HCT116 (cell line): ENCODE data around the gene FAH. TPM values are rescaled to one million over a fixed set of nuclear protein-coding genes. Genes with fewer than 3 reads are reported as not detected.

Experiments
- ATAC-seq: fragments of 200-7000 bp; cut with Tn5 transposase; 2 replicates; pipeline ENCODE4 v1.9.1; 2020; ENCODE audit warnings: mild to moderate bottlenecking, moderate library complexity
- BruUV-seq: library from RNA; stranded (reverse); fragments of 400-500 nt; replicated peaks from 2 replicates; lab custom pipeline; 2021; lab: Mats Ljungman, UMichigan
- CTCF ChIA-PET: fragments of 300-600 bp; sonication (Branson Sonifier 250); formaldehyde crosslinking; loops from one replicate; lab custom pipeline; 2021; ENCODE audit warnings: antibody characterized with exemption; lab: Charles Lee
- POLR2A ChIA-PET: fragments of 300-600, 350-600 bp; sonication (Branson Sonifier 250); formaldehyde crosslinking; loops from one replicate; lab custom pipeline; 2021; ENCODE audit warnings: antibody characterized with exemption; lab: Charles Lee
- RAD21 ChIA-PET, 2 experiments: fragments of 300-600 bp; sonication (Branson Sonifier 250); formaldehyde crosslinking; loops; one replicate each; lab custom pipeline; 2023; ENCODE audit warnings: low total read pairs in 2 of 2; ENCODE audit not compliant: uncharacterized antibody in 2 of 2, unreplicated experiment in 2 of 2, low non-redundant PET in 1 of 2; lab: Charles Lee
- DNase-seq: peaks from one replicate; pipeline ENCODE4 v3.0.0-alpha.2; 2010; ENCODE audit warnings: low read depth, low spot score
- H2AFZ ChIP-seq: fragments of 200-600 bp; shearing (Covaris generic), sonication (generic); 2 replicates; pipeline ENCODE4 v1.6.1; 2017; ENCODE audit warnings: low read depth, mixed run types, mixed read lengths, antibody characterized with exemption, low read length; ENCODE audit not compliant: poor library complexity, severe bottlenecking
- H3K27ac ChIP-seq: 2 replicates; pipeline ENCODE4 v1.5.1; 2012; ENCODE audit warnings: low read depth, low read length
- H3K27me3 ChIP-seq: fragments of 200-600 bp; sonication (generic); 2 replicates; pipeline ENCODE4 v1.6.1; 2016; ENCODE audit warnings: mixed run types, low read length, mixed read lengths; ENCODE audit not compliant: insufficient read depth
- H3K36me3 ChIP-seq, 2 experiments: fragments of 200-500 bp in 1 of 2; fragments of 200-600 bp in 1 of 2; sonication (Bioruptor generic) in 1 of 2; sonication (generic) in 1 of 2; 2 replicates each; pipeline versions ENCODE4 v1.5.1 to v1.6.1; 2014 to 2016; ENCODE audit warnings: low read length in 2 of 2, inconsistent platforms in 1 of 2, mixed read lengths in 1 of 2, mixed run types in 1 of 2; ENCODE audit not compliant: insufficient read depth in 2 of 2, control insufficient read depth in 1 of 2
- H3K4me1 ChIP-seq, 2 experiments: fragments of 200-600 bp in 1 of 2; sonication (generic) in 1 of 2; 2 replicates each; pipeline versions ENCODE4 v1.5.1 to v1.6.1; 2012 to 2017; ENCODE audit warnings: low read length in 2 of 2, inconsistent platforms in 1 of 2, mild to moderate bottlenecking in 1 of 2, mixed read lengths in 1 of 2, mixed run types in 1 of 2, moderate library complexity in 1 of 2; ENCODE audit not compliant: insufficient read depth in 2 of 2, control insufficient read depth in 1 of 2
- H3K4me2 ChIP-seq: fragments of 200-600 bp; sonication (generic); 2 replicates; pipeline ENCODE4 v1.6.1; 2017; ENCODE audit warnings: mixed run types, low read length, mixed read lengths
- H3K4me3 ChIP-seq, 2 experiments: fragments of 200-600 bp in 1 of 2; sonication (generic) in 1 of 2; replicated peaks in 1 of 2; 2 replicates each; pipeline ENCODE4 v1.5.1; 2011 to 2016; ENCODE audit warnings: low read length in 2 of 2, control low read depth in 1 of 2, low read depth in 1 of 2, mild to moderate bottlenecking in 1 of 2, mixed read lengths in 1 of 2, mixed run types in 1 of 2
- H3K79me2 ChIP-seq: fragments of 200-600 bp; sonication (generic); 2 replicates; pipeline ENCODE4 v1.6.1; 2017; ENCODE audit warnings: mild to moderate bottlenecking, mixed run types, low read length, moderate library complexity, mixed read lengths; ENCODE audit not compliant: insufficient read depth
- H3K9ac ChIP-seq: fragments of 200-600 bp; sonication (generic); 2 replicates; pipeline ENCODE4 v1.6.1; 2016; ENCODE audit warnings: low read length, mixed read lengths
- H3K9me2 ChIP-seq: fragments of 200-600 bp; sonication (generic), shearing (Covaris generic); 2 replicates; pipeline ENCODE4 v1.6.1; 2017; ENCODE audit warnings: mixed run types, mild to moderate bottlenecking, moderate library complexity; ENCODE audit not compliant: insufficient read depth
- H3K9me3 ChIP-seq, 2 experiments: fragments of 200-500 bp in 1 of 2; fragments of 200-600 bp in 1 of 2; sonication (Bioruptor generic) in 1 of 2; sonication (generic) in 1 of 2; 2 replicates each; pipeline ENCODE4 v1.6.1; 2014 to 2017; ENCODE audit warnings: low read length in 2 of 2, mixed read lengths in 2 of 2, inconsistent platforms in 1 of 2, low read depth in 1 of 2, mild to moderate bottlenecking in 1 of 2, mixed run types in 1 of 2, moderate library complexity in 1 of 2; ENCODE audit not compliant: control insufficient read depth in 1 of 2, insufficient read depth in 1 of 2
- H4K20me1 ChIP-seq: fragments of 200-600 bp; sonication (generic), shearing (Covaris generic); 2 replicates; pipeline ENCODE4 v1.6.1; 2017; ENCODE audit warnings: mixed run types, mild to moderate bottlenecking, moderate library complexity; ENCODE audit not compliant: insufficient read depth
- CBX3 ChIP-seq: IDR thresholded peaks from 2 replicates; pipeline ENCODE4 v1.6.1; 2012; ENCODE audit warnings: low read depth
- EGR1 ChIP-seq: IDR thresholded peaks from 2 replicates; pipeline ENCODE4 v1.6.1; 2012; ENCODE audit warnings: low read depth
- ELF1 ChIP-seq: IDR thresholded peaks from 2 replicates; pipeline ENCODE4 v1.6.1; 2012; ENCODE audit warnings: low read depth, borderline replicate concordance
- JUND ChIP-seq: IDR thresholded peaks from 2 replicates; pipeline ENCODE4 v1.6.1; 2012
- POLR2A ChIP-seq: IDR thresholded peaks from 2 replicates; pipeline ENCODE4 v1.7.0; 2011; ENCODE audit warnings: borderline replicate concordance; ENCODE audit not compliant: insufficient read depth, insufficient read length; ENCODE audit errors: extremely low read depth
- POLR2AphosphoS5 ChIP-seq: IDR thresholded peaks from 2 replicates; pipeline ENCODE4 v1.6.1; 2011; ENCODE audit warnings: mild to moderate bottlenecking, low read depth, low read length, moderate library complexity
- RAD21 ChIP-seq: IDR thresholded peaks from 2 replicates; pipeline ENCODE4 v1.6.1; 2012; ENCODE audit warnings: low read depth, mild to moderate bottlenecking
- SIN3A ChIP-seq: IDR thresholded peaks from 2 replicates; pipeline ENCODE4 v1.6.1; 2012; ENCODE audit warnings: low read depth
- SRF ChIP-seq: IDR thresholded peaks from 2 replicates; pipeline ENCODE4 v1.6.1; 2012; ENCODE audit warnings: low read depth
- TCF7L2 ChIP-seq: IDR thresholded peaks from 2 replicates; pipeline ENCODE4 v1.7.0; 2011; ENCODE audit warnings: borderline replicate concordance, inconsistent platforms; ENCODE audit not compliant: insufficient read depth, insufficient read length; ENCODE audit errors: extremely low read depth
- ZNF274 ChIP-seq: fragments of 200-500 bp; sonication (Bioruptor generic); IDR thresholded peaks from 2 replicates; pipeline ENCODE4 v1.6.1; 2014; ENCODE audit warnings: mild to moderate bottlenecking, low read depth, low read length, inconsistent platforms
- intact Hi-C: fragments of 100-400 bp; cut with micrococcal nuclease; formaldehyde crosslinking; loops from 2 replicates; pipeline ENCODE4 v1.10.0; 2022
- total RNA-seq: library from RNA; stranded (reverse); gene quantifications from one replicate; pipeline ENCODE4 v1.2.1, GENCODE V29; 2021; ENCODE audit not compliant: unreplicated experiment
- TF ChIP-seq, protein P1 (sequence below): IDR thresholded peaks from 2 replicates; pipeline ENCODE4 v1.6.1; 2012; ENCODE audit warnings: low read depth
- TF ChIP-seq, protein P2 (sequence below): IDR thresholded peaks from 2 replicates; pipeline ENCODE4 v1.6.1; 2012
- TF ChIP-seq, protein P3 (sequence below): IDR thresholded peaks from 2 replicates; pipeline ENCODE4 v1.6.1; 2011; ENCODE audit warnings: mild to moderate bottlenecking, low read length, moderate library complexity; ENCODE audit not compliant: insufficient replicate concordance; ENCODE audit errors: extremely low read depth

The FAH gene
- total RNA-seq, 1 experiment from 2014 or later: 20.0 TPM

DNA sequence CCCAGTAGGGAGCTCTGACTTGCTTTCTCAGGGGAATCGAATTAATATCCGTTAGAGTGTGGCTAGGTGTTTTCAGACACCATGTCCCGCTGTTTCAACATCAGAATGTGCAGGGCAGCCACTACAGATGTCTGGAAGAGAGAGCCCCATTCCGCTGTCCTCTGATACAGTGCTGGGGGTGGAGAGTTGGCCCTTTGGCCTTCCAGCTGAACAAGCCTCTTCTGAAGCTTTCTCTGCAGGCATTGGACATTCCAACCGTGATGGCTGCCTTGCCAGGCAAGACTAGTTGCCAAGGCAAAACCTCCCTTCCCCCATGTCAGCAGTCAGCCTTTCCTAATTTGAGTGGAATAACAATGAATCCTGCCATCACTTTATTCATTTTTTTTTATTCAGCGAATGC, 1.5 kb downstream of the FAH start:
- POLR2A ChIA-PET: no interaction called here
- H3K27ac ChIP-seq: no peak overlapping the region

DNA sequence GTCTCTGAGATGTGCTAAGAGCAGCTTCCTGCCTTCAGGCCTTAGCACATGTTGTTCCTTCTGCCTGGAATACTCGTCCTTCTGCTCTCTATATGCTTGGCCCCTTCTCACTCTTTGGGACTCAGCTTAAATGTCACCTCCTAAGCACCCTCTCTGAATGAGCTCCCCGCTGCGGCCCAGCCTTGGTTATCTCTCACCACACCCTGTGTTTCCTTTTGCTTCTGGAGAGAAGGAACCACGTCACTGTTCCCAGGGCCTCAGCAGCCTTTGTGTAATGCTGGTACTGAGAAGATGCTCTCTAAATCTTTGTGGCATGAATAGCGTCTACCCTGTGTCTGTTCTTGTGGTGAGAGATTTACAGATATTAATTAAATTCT, 2.2 kb downstream of the FAH start:
- Histone ChIP-seq H3K9me2 (no peaks in the 10 kb centered on the region), H3K27me3 (no peaks in the 10 kb centered on the region), H3K9ac (no peak overlapping the region), H3K4me2 (peak overlapping the region; percentile 20; the same call in 1 of the 2 replicates), H3K4me3 (no peak overlapping the region), H2AFZ (no peak overlapping the region), H3K36me3 (no peaks in the 10 kb centered on the region), H3K27ac (no peak overlapping the region), H3K4me1 (peaks cover 12 to 25% of the 10 kb centered on the region in 2 experiments; a peak in 3 of 4 replicates), H3K79me2 (no peaks in the 10 kb centered on the region), H4K20me1 (no peaks in the 10 kb centered on the region), H3K9me3 (no peaks in the 10 kb centered on the region)
- no peak for DNase-seq
- ChIA-PET POLR2A (no interaction called here), CTCF (no interaction called here), RAD21 (no interaction called here)
- BruUV-seq: no TSS peak
- intact Hi-C loops: no loop called here
- no peak for ATAC-seq
- TF ChIP-seq, protein P1, sequence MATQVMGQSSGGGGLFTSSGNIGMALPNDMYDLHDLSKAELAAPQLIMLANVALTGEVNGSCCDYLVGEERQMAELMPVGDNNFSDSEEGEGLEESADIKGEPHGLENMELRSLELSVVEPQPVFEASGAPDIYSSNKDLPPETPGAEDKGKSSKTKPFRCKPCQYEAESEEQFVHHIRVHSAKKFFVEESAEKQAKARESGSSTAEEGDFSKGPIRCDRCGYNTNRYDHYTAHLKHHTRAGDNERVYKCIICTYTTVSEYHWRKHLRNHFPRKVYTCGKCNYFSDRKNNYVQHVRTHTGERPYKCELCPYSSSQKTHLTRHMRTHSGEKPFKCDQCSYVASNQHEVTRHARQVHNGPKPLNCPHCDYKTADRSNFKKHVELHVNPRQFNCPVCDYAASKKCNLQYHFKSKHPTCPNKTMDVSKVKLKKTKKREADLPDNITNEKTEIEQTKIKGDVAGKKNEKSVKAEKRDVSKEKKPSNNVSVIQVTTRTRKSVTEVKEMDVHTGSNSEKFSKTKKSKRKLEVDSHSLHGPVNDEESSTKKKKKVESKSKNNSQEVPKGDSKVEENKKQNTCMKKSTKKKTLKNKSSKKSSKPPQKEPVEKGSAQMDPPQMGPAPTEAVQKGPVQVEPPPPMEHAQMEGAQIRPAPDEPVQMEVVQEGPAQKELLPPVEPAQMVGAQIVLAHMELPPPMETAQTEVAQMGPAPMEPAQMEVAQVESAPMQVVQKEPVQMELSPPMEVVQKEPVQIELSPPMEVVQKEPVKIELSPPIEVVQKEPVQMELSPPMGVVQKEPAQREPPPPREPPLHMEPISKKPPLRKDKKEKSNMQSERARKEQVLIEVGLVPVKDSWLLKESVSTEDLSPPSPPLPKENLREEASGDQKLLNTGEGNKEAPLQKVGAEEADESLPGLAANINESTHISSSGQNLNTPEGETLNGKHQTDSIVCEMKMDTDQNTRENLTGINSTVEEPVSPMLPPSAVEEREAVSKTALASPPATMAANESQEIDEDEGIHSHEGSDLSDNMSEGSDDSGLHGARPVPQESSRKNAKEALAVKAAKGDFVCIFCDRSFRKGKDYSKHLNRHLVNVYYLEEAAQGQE: no peak
- TF ChIP-seq, protein P2, sequence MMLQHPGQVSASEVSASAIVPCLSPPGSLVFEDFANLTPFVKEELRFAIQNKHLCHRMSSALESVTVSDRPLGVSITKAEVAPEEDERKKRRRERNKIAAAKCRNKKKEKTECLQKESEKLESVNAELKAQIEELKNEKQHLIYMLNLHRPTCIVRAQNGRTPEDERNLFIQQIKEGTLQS: no peak
- no peak for TF ChIP-seq TCF7L2
- TF ChIP-seq RAD21: no peak
- no peak for TF ChIP-seq SRF
- no peak for TF ChIP-seq EGR1
- TF ChIP-seq, protein P3, sequence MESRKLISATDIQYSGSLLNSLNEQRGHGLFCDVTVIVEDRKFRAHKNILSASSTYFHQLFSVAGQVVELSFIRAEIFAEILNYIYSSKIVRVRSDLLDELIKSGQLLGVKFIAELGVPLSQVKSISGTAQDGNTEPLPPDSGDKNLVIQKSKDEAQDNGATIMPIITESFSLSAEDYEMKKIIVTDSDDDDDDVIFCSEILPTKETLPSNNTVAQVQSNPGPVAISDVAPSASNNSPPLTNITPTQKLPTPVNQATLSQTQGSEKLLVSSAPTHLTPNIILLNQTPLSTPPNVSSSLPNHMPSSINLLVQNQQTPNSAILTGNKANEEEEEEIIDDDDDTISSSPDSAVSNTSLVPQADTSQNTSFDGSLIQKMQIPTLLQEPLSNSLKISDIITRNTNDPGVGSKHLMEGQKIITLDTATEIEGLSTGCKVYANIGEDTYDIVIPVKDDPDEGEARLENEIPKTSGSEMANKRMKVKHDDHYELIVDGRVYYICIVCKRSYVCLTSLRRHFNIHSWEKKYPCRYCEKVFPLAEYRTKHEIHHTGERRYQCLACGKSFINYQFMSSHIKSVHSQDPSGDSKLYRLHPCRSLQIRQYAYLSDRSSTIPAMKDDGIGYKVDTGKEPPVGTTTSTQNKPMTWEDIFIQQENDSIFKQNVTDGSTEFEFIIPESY: no peak
- TF ChIP-seq CBX3: no peak
- no peak for TF ChIP-seq SIN3A
- no peak for TF ChIP-seq POLR2AphosphoS5
- no peak for TF ChIP-seq ELF1
- TF ChIP-seq POLR2A: no peak
- no peak for TF ChIP-seq JUND

More for the DNA sequence above, 1.5 kb downstream of the FAH start:
- TF ChIP-seq ZNF274 (no peak), SRF (no peak)
- Histone ChIP-seq H3K79me2 (no peaks in the 10 kb centered on the region), H3K9me3 (no peaks in the 10 kb centered on the region), H3K4me3 (no peak overlapping the region), H3K36me3 (no peaks in the 10 kb centered on the region), H2AFZ (no peak overlapping the region), H3K9me2 (no peaks in the 10 kb centered on the region), H3K4me2 (no peak overlapping the region), H3K27me3 (no peaks in the 10 kb centered on the region), H4K20me1 (no peaks in the 10 kb centered on the region), H3K4me1 (peaks cover 12 to 25% of the 10 kb centered on the region in 2 experiments; a peak in 3 of 4 replicates), H3K9ac (no peak overlapping the region)
- BruUV-seq: no TSS peak
- ATAC-seq (no peak), DNase-seq (no peak)
- CTCF ChIA-PET: no interaction called here
- intact Hi-C loops: loop anchor here (5.0 kb wide), 1 partner anchor 82 kb away; no protein-coding TSS in a partner anchor
- RAD21 ChIA-PET: no interaction called here
